Daoy (cell line): Measurements from ENCODE around the gene SLC17A8. TPM values are rescaled to one million over a fixed set of nuclear protein-coding genes. Genes with fewer than 3 reads are reported as not detected.
"Not testable (repeated sequence)": the region's sequence is repeated elsewhere in the genome, so short reads cannot be mapped to it uniquely, and the experiment has no call there.

Experiments
- DNase-seq: peaks from one replicate; pipeline ENCODE4 v3.0.0-alpha.2; 2015; ENCODE audit warnings: low read depth
- total RNA-seq: library from RNA; depleted of rRNA; stranded (reverse); fragments of >200 nt; shearing (Covaris generic); gene quantifications from 2 replicates; pipeline ENCODE4 v1.2.3, GENCODE V29; 2014; rRNA removed

SLC17A8 gene
- not detected in 2 replicates for total RNA-seq

- no peak for DNase-seq
Observed at GRCh38 chr12:100356644-100357223, at the start of gene SLC17A8. Gene SLC17A8, plus strand, starts transcription at chr12:100357074. Its CDS starts 318 bp downstream, at chr12:100357392.

- DNase-seq: not testable (repeated sequence)
Observed at GRCh38 chr12:100308138-100308537, 48.7 kb upstream of the SLC17A8 start.

- no peak for DNase-seq
Observed at GRCh38 chr12:100311317-100311716, 45.6 kb upstream of the SLC17A8 start.

- no peak for DNase-seq
Observed at GRCh38 chr12:100317371-100317770, 39.5 kb upstream of the SLC17A8 start.

GRCh38 chr12:100324498-100324897 lies 32.4 kb upstream of the SLC17A8 start:
- DNase-seq: no peak

GRCh38 chr12:100326208-100326607 lies 30.7 kb upstream of the SLC17A8 start:
- no peak for DNase-seq

- no peak for DNase-seq
Observed at GRCh38 chr12:100329800-100330199, 27.1 kb upstream of the SLC17A8 start.

- no peak for DNase-seq
Observed at GRCh38 chr12:100331871-100332270, 25.0 kb upstream of the SLC17A8 start.

GRCh38 chr12:100332852-100333251 lies 24.0 kb upstream of the SLC17A8 start:
- DNase-seq: no peak

GRCh38 chr12:100337299-100337698 lies 19.6 kb upstream of the SLC17A8 start:
- no peak for DNase-seq

- DNase-seq: no peak
Observed at GRCh38 chr12:100337727-100338126, 19.1 kb upstream of the SLC17A8 start.

GRCh38 chr12:100339071-100339470 lies 17.8 kb upstream of the SLC17A8 start:
- no peak for DNase-seq

GRCh38 chr12:100342897-100343296 lies 14.0 kb upstream of the SLC17A8 start:
- DNase-seq: not testable (repeated sequence)

- not testable (repeated sequence) for DNase-seq
Observed at GRCh38 chr12:100344351-100344750, 12.5 kb upstream of the SLC17A8 start.

- DNase-seq: no peak
Observed at GRCh38 chr12:100345020-100345767, 11.7 kb upstream of the SLC17A8 start.

- DNase-seq: no peak
Observed at GRCh38 chr12:100346660-100347059, 10.2 kb upstream of the SLC17A8 start.

- DNase-seq: peak; percentile 18
Observed at GRCh38 chr12:100348657-100349454, 8.0 kb upstream of the SLC17A8 start.

GRCh38 chr12:100359248-100359647 lies 2.4 kb downstream of the SLC17A8 start:
- no peak for DNase-seq

- DNase-seq: peak; percentile 30
Observed at GRCh38 chr12:100359822-100360221, 2.9 kb downstream of the SLC17A8 start.

GRCh38 chr12:100360450-100360849 lies 3.6 kb downstream of the SLC17A8 start:
- DNase-seq: no peak

GRCh38 chr12:100364324-100364723 lies 7.5 kb downstream of the SLC17A8 start:
- no peak for DNase-seq

- DNase-seq: no peak
Observed at GRCh38 chr12:100365411-100365810, 8.5 kb downstream of the SLC17A8 start.

GRCh38 chr12:100368066-100368465 lies 11.2 kb downstream of the SLC17A8 start:
- DNase-seq: no peak
